ENCODE measurements around the gene PTCD3.

GRCh38 chr2:86082756-86083155 lies 23.3 kb upstream of the PTCD3 start:
- no peak for TF ChIP-seq CTCF (IDR thresholded peaks at IDR 0.05)
- TF ChIP-seq POLR2A (IDR thresholded peaks at IDR 0.05), result no peak
